Lower lobe of right lung (tissue), 2 donors: ENCODE measurements around the gene MFAP3L. TPM values are rescaled to one million over a fixed set of nuclear protein-coding genes. Genes with fewer than 3 reads are reported as not detected.

Source experiments
- ATAC-seq, 2 donors: fragments of 200-7000 bp; cut with Tn5 transposase; one replicate each; pipeline ENCODE4 v1.9.1; 2020 to 2022; ENCODE audit warnings: mild to moderate bottlenecking in 2 of 2, moderate library complexity in 2 of 2
- DNase-seq: peaks from one replicate; pipeline ENCODE4 v3.0.0-alpha.2; 2020
- H3K27ac ChIP-seq: fragments of 200-600 bp; one replicate; pipeline ENCODE4 v1.8.0; 2022
- H3K27me3 ChIP-seq: fragments of 200-600 bp; one replicate; pipeline ENCODE4 v1.8.0; 2022; ENCODE audit warnings: low read depth
- H3K36me3 ChIP-seq: fragments of 200-600 bp; one replicate; pipeline ENCODE4 v1.8.0; 2022; ENCODE audit warnings: mild to moderate bottlenecking
- H3K4me1 ChIP-seq: fragments of 200-600 bp; one replicate; pipeline ENCODE4 v1.8.0; 2022
- H3K4me3 ChIP-seq: fragments of 200-600 bp; one replicate; pipeline ENCODE4 v1.8.0; 2022; ENCODE audit warnings: mild to moderate bottlenecking
- H3K9me3 ChIP-seq: fragments of 200-600 bp; one replicate; pipeline ENCODE4 v1.8.0; 2022
- CTCF ChIP-seq: fragments of 200-600 bp; IDR thresholded peaks from one replicate; pipeline ENCODE4 v1.8.0; 2022; ENCODE audit warnings: antibody characterized with exemption, mild to moderate bottlenecking
- intact Hi-C: fragments of 100-400 bp; cut with DNase I; formaldehyde crosslinking; loops from one replicate; pipeline ENCODE4 v1.11.0; 2022
- long read RNA-seq: library from polyadenylated mRNA; unstranded; transcript quantifications from one replicate; pipeline ENCODE4 v2.0.0, GENCODE V29; 2021
- total RNA-seq: library from RNA; stranded (reverse); fragmentation: NEBNext Ultra II Directional; extraction: Animal tissue kit (Norgen Biotek cat#: 25700); gene quantifications from one replicate; pipeline ENCODE4 v1.2.1, GENCODE V29; 2021
- donor health status: DM: no; HTN: yes; CAD: no; lungs with severe emphysema.

MFAP3L gene
- total RNA-seq, result 7.2 TPM
- long read RNA-seq, partial matches to known transcripts, result 0 of 2 reads
- long read RNA-seq, other reads (novel, unspliced or antisense), result 2 of 2 reads

GRCh38 chr4:170026253-170027021 lies at the start of gene MFAP3L:
Gene MFAP3L (minus strand): TSS chr4:170026395. CDS start chr4:170005877, 20,518 bp downstream.
- peak; percentile 93 for DNase-seq
- Histone ChIP-seq H3K27ac (peak within 1 kb of the TSS; percentile 88), H3K4me3 (peak within 1 kb of the TSS; percentile 95), H3K36me3 (no peaks in the 10 kb centered on the region), H3K9me3 (no peaks in the 10 kb centered on the region), H3K4me1 (peaks cover 5% of the 10 kb centered on the region), H3K27me3 (peaks cover 5% of the 10 kb centered on the region)
- intact Hi-C loops, result no loop called here
- ATAC-seq, result peak; percentile 96 to 97
- TF ChIP-seq CTCF, result no peak

- intact Hi-C loops, result no loop called here
- H3K36me3 ChIP-seq, result peaks cover 22% of the 10 kb centered on the region
- ATAC-seq (no peak), DNase-seq (no peak)
- H3K27ac ChIP-seq, result no peak overlapping the region
- no peaks in the 10 kb centered on the region for H3K9me3 ChIP-seq
- no peaks in the 10 kb centered on the region for H3K4me1 ChIP-seq
- no peak for TF ChIP-seq CTCF
- no peak overlapping the region for H3K4me3 ChIP-seq
- H3K27me3 ChIP-seq, result no peaks in the 10 kb centered on the region
Measured at GRCh38 chr4:170071196-170071595, 45.0 kb upstream of the MFAP3L start.

GRCh38 chr4:170068438-170069128 lies 42.4 kb upstream of the MFAP3L start:
- no peaks in the 10 kb centered on the region for H3K27me3 ChIP-seq
- no peaks in the 10 kb centered on the region for H3K4me1 ChIP-seq
- ATAC-seq (no peak), DNase-seq (no peak)
- H3K36me3 ChIP-seq, result peaks cover 24% of the 10 kb centered on the region
- H3K9me3 ChIP-seq, result no peaks in the 10 kb centered on the region
- no peak for TF ChIP-seq CTCF
- no peak overlapping the region for H3K27ac ChIP-seq
- H3K4me3 ChIP-seq, result no peak overlapping the region
- intact Hi-C loops, result no loop called here

- intact Hi-C loops, result no loop called here
Measured at GRCh38 chr4:170059421-170059820, 33.2 kb upstream of the MFAP3L start.

GRCh38 chr4:170058826-170059225 lies 32.6 kb upstream of the MFAP3L start:
- ATAC-seq (no peak), DNase-seq (no peak)
- H3K27ac ChIP-seq, result no peak overlapping the region
- peaks cover 16% of the 10 kb centered on the region for H3K36me3 ChIP-seq
- no peaks in the 10 kb centered on the region for H3K9me3 ChIP-seq
- no peak overlapping the region for H3K4me3 ChIP-seq
- TF ChIP-seq CTCF, result no peak
- intact Hi-C loops, result no loop called here
- H3K4me1 ChIP-seq, result no peaks in the 10 kb centered on the region
- no peaks in the 10 kb centered on the region for H3K27me3 ChIP-seq

More at GRCh38 chr4:170059421-170059820, 33.2 kb upstream of the MFAP3L start:
- no peak for TF ChIP-seq CTCF
- ATAC-seq (no peak), DNase-seq (no peak)
- no peak overlapping the region for H3K4me3 ChIP-seq
- H3K4me1 ChIP-seq, result no peaks in the 10 kb centered on the region
- peaks cover 16% of the 10 kb centered on the region for H3K36me3 ChIP-seq
- no peak overlapping the region for H3K27ac ChIP-seq
- no peaks in the 10 kb centered on the region for H3K27me3 ChIP-seq
- no peaks in the 10 kb centered on the region for H3K9me3 ChIP-seq
